Sigmoid colon (tissue), 7 donors: ENCODE results near the gene PCDHGB4. TPM values are rescaled to one million over a fixed set of nuclear protein-coding genes. Genes with fewer than 3 reads are reported as not detected.
"Not testable (repeated sequence)": the region's sequence is repeated elsewhere in the genome, so short reads cannot be mapped to it uniquely, and the experiment has no call there.

Experiments used
- DNase-seq: peaks from one replicate; pipeline ENCODE4 v3.0.0-alpha.2; 2019
- H3K27ac ChIP-seq, 4 donors: fragments of 200-600 bp; sonication (generic); one replicate each; pipeline ENCODE4 v1.5.1; 2016 to 2019; ENCODE audit warnings: mild to moderate bottlenecking in 1 of 4
- H3K27me3 ChIP-seq, 3 donors: fragments of 200-600 bp; sonication (generic); one replicate each; pipeline ENCODE4 v1.5.1; 2019; ENCODE audit warnings: mild to moderate bottlenecking in 1 of 3
- H3K36me3 ChIP-seq, 4 donors: fragments of 200-600 bp; sonication (generic); one replicate each; pipeline ENCODE4 v1.5.1; 2016 to 2019
- H3K4me1 ChIP-seq, 4 donors: fragments of 200-600 bp; sonication (generic); one replicate each; pipeline ENCODE4 v1.5.1; 2017 to 2019
- H3K4me3 ChIP-seq, 4 donors: fragments of 200-600 bp; sonication (generic); one replicate each; pipeline ENCODE4 v1.5.1; 2017 to 2019; ENCODE audit warnings: mild to moderate bottlenecking in 2 of 4, moderate library complexity in 1 of 4
- H3K9me3 ChIP-seq, 4 donors: fragments of 200-600 bp in 3 of 4; sonication (generic) in 3 of 4; one replicate each; pipeline versions ENCODE4 v1.5.1 to v1.6.1; 2013 to 2019
- CTCF ChIP-seq, 4 experiments: fragments of 450-650 bp in 3 of 4; fragments of 200-600 bp in 1 of 4; IDR thresholded peaks; one replicate each; pipeline ENCODE4 v1.5.1; 2016 to 2019; ENCODE audit warnings: antibody characterized with exemption in 4 of 4, mild to moderate bottlenecking in 3 of 4, moderate library complexity in 2 of 4
- EP300 ChIP-seq, 4 donors: sonication (generic); formaldehyde crosslinking; IDR thresholded peaks; one replicate each; pipeline ENCODE4 v1.6.1; 2017; ENCODE audit warnings: antibody characterized with exemption in 4 of 4
- POLR2A ChIP-seq, 2 donors: fragments of 450-650 bp; IDR thresholded peaks; one replicate each; pipeline ENCODE4 v1.6.1; 2016; ENCODE audit warnings: antibody characterized with exemption in 2 of 2, mild to moderate bottlenecking in 2 of 2, moderate library complexity in 2 of 2
- POLR2AphosphoS5 ChIP-seq, 4 donors: sonication (generic); formaldehyde crosslinking; IDR thresholded peaks; one replicate each; pipeline ENCODE4 v1.6.1; 2017; ENCODE audit warnings: antibody characterized with exemption in 4 of 4
- WGBS, 2 donors: extraction: QIAGEN DNeasy Blood & Tissue Kit; methylation state at CpG; one replicate each; pipeline ENCODE4 v1.1.7; 2013; 5-methylcytosine and 5-hydroxymethylcytosine counted together
- intact Hi-C: fragments of 100-400 bp; cut with DNase I; formaldehyde crosslinking; loops from one replicate; pipeline ENCODE4 v1.15.1; 2023
- polyA plus RNA-seq, 3 donors: library from polyadenylated mRNA; stranded (reverse); fragments of 200-250 nt; gene quantifications; one replicate each; pipeline ENCODE4 v1.2.3, GENCODE V29; 2013
- total RNA-seq, 4 donors: library from RNA; depleted of rRNA; stranded (reverse); fragments of >200 nt; gene quantifications; one replicate each; pipeline ENCODE4 v1.1.0, GENCODE V29; 2016
- donor health status: healthy with polysubstance abuse.
- donor health status: Bipolar disorder and iron deficiency.
- donor health status: healthy.

PCDHGB4 gene
- total and polyA plus RNA-seq, 7 donors = 0.54 to 9.1 (median 6.1) TPM; not detected in 2

DNA sequence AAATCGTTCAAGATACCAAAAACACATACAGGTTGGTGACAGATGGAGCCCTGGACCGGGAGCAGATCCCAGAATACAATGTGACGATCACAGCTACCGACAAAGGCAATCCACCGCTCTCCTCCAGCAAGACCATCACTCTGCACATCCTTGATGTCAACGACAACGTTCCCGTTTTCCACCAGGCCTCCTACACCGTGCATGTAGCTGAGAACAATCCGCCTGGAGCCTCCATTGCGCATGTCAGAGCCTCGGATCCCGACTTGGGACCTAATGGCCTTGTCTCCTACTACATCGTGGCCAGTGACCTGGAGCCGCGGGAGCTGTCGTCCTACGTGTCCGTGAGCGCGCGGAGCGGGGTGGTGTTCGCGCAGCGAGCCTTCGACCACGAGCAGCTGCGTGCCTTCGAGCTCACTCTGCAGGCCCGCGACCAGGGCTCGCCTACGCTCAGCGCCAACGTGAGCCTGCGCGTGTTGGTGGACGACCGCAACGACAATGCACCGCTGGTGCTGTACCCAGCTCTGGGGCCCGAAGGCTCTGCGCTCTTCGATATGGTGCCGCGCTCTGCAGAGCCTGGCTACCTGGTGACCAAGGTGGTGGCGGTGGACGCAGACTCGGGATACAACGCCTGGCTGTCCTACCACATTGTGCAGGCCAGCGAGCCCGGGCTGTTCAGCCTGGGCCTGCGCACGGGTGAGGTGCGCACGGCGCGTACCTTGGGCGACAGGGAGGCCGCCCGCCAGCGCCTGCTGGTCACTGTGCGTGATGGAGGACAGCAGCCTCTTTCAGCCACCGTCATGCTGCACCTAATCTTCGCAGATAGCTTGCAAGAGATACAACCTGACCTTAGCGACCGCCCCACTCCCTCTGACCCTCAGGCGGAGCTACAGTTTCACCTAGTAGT lies 15.7 kb upstream of the PCDHGB4 start:
- no peak for DNase-seq
- Histone ChIP-seq H3K9me3 (peaks cover 44 to 91% (median 67%) of the 10 kb centered on the region in 4 donors), H3K36me3 (peaks cover 0 to 6% (median 0%) of the 10 kb centered on the region in 4 donors), H3K27me3 (peaks cover 0 to 3% (median 0%) of the 10 kb centered on the region in 3 donors), H3K4me1 (no peaks in the 10 kb centered on the region), H3K27ac (no peak overlapping the region), H3K4me3 (no peak overlapping the region)
- intact Hi-C loops = no loop called here
- 41 to 69% methylated on average over 69 of the region's 69 CpGs for WGBS, 2 donors
- TF ChIP-seq EP300 (IDR thresholded peaks at IDR 0.05) (no peak), POLR2A (IDR thresholded peaks at IDR 0.05) (no peak), POLR2AphosphoS5 (IDR thresholded peaks at IDR 0.05) (no peak), CTCF (IDR thresholded peaks at IDR 0.05) (no peak)

DNA sequence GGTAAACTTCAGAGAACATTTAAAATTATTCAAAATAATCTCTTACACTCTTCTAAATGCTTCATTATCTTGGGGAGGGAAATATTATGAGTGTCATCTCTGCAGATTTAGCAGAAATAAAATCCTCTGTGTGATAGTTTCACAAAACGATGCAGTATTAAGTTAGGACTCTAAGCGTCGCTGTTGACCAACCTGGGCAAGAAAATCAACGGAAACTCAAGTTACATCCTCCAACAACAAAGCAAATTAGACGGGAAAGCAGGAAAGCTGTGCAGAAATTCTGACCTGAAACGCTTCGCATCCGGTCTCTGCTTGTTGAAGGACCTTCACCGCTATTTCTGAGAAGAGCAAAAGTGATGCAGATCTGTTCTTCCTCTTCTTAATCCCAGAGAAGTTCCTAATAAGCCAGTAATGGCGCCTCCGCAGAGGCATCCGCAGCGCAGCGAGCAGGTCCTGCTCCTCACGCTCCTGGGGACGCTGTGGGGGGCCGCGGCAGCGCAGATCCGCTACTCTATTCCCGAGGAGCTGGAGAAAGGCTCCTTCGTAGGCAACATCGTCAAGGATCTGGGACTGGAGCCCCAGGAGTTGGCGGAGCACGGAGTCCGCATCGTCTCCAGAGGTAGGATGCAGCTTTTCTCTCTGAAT lies 13.7 kb upstream of the PCDHGB4 start, which contains the start of gene PCDHGA6:
Gene PCDHGA6 (plus strand): TSS at position 219 of the 645 bp plus-strand sequence. CDS start 193 bp downstream, at position 412.
- Histone ChIP-seq H3K4me1 (no peaks in the 10 kb centered on the region), H3K27me3 (no peaks in the 10 kb centered on the region), H3K36me3 (peaks cover 0 to 6% (median 0%) of the 10 kb centered on the region in 4 donors), H3K27ac (no peak within 1 kb of the TSS), H3K4me3 (peak within 1 kb of the TSS; percentile 7 to 30 (median 21)), H3K9me3 (peaks cover 42 to 91% (median 74%) of the 10 kb centered on the region in 4 donors)
- intact Hi-C loops = no loop called here
- DNase-seq = no peak
- TF ChIP-seq CTCF (IDR thresholded peaks at IDR 0.05) (no peak), EP300 (IDR thresholded peaks at IDR 0.05) (no peak), POLR2AphosphoS5 (IDR thresholded peaks at IDR 0.05) (no peak), POLR2A (IDR thresholded peaks at IDR 0.05) (no peak)
- WGBS, 2 donors = 23 to 56% methylated on average over 27 of the region's 27 CpGs

DNA sequence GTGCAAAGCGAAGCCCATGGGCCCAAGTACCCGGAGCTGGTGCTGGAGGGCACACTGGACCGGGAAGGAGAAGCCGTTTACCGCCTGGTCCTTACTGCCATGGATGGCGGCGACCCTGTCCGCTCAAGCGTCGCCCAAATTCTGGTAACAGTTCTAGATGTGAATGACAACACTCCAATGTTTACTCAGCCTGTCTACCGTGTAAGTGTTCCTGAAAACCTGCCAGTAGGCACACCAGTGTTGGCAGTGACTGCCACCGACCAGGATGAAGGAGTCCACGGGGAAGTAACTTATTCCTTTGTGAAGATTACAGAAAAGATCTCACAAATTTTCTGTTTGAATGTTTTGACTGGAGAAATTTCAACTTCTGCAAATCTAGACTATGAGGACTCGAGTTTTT lies 12.9 kb upstream of the PCDHGB4 start:
- Histone ChIP-seq H3K27ac (no peak overlapping the region), H3K27me3 (no peaks in the 10 kb centered on the region), H3K4me3 (no peak overlapping the region), H3K36me3 (peaks cover 0 to 6% (median 0%) of the 10 kb centered on the region in 4 donors), H3K9me3 (peaks cover 42 to 91% (median 72%) of the 10 kb centered on the region in 4 donors), H3K4me1 (no peaks in the 10 kb centered on the region)
- 69 to 72% methylated on average over 14 of the region's 14 CpGs for WGBS, 2 donors
- intact Hi-C loops = no loop called here
- no peak for DNase-seq
- no peak for TF ChIP-seq CTCF (IDR thresholded peaks at IDR 0.05)
- no peak for TF ChIP-seq POLR2A (IDR thresholded peaks at IDR 0.05)

GRCh38 chr5:141375444-141376155 lies 11.9 kb upstream of the PCDHGB4 start:
- H3K36me3 ChIP-seq, DNase-seq, H3K27ac ChIP-seq, H3K4me1 ChIP-seq, H3K4me3 ChIP-seq, intact Hi-C loops, H3K27me3 ChIP-seq: not testable (repeated sequence)
- H3K9me3 ChIP-seq = peaks cover 41 to 85% (median 67%) of the 10 kb centered on the region in 4 donors
- 60 to 72% methylated on average over 42 to 43 of the region's 48 CpGs for WGBS, 2 donors
